Adipocyte (in vitro differentiated cells): ENCODE measurements around the gene FCGR3A.
A peak's percentile ranks its signal among the peaks of the same experiment; 100 is the strongest.
"Not testable (repeated sequence)": the region's sequence is repeated elsewhere in the genome, so short reads cannot be mapped to it uniquely, and the experiment has no call there.

Experiments
- DNase-seq: peaks from one replicate; pipeline ENCODE4 v3.0.0-alpha.2; 2015; ENCODE audit warnings: low read depth
- H3K27me3 ChIP-seq: replicated peaks from 2 replicates; pipeline ENCODE4 v1.7.0; 2013; ENCODE audit warnings: mild to moderate bottlenecking, low read length, moderate library complexity; ENCODE audit not compliant: control insufficient read depth, insufficient read depth
- H3K36me3 ChIP-seq: 2 replicates; pipeline ENCODE4 v1.7.0; 2013; ENCODE audit warnings: low read length, mild to moderate bottlenecking, moderate library complexity; ENCODE audit not compliant: control insufficient read depth, insufficient read depth, severe bottlenecking
- H3K4me1 ChIP-seq: 2 replicates; pipeline ENCODE4 v1.7.0; 2013; ENCODE audit warnings: mild to moderate bottlenecking, low read length, moderate library complexity; ENCODE audit not compliant: control insufficient read depth, insufficient read depth
- H3K4me3 ChIP-seq: 2 replicates; pipeline ENCODE4 v1.7.0; 2013; ENCODE audit warnings: mild to moderate bottlenecking, low read length, moderate library complexity
- H3K9ac ChIP-seq: 2 replicates; pipeline ENCODE4 v1.7.0; 2013; ENCODE audit warnings: mild to moderate bottlenecking, low read length, moderate library complexity
- H3K9me3 ChIP-seq: 2 replicates; pipeline ENCODE4 v1.7.0; 2013; ENCODE audit warnings: mild to moderate bottlenecking, low read length, moderate library complexity; ENCODE audit not compliant: control insufficient read depth

FCGR3A gene

DNA sequence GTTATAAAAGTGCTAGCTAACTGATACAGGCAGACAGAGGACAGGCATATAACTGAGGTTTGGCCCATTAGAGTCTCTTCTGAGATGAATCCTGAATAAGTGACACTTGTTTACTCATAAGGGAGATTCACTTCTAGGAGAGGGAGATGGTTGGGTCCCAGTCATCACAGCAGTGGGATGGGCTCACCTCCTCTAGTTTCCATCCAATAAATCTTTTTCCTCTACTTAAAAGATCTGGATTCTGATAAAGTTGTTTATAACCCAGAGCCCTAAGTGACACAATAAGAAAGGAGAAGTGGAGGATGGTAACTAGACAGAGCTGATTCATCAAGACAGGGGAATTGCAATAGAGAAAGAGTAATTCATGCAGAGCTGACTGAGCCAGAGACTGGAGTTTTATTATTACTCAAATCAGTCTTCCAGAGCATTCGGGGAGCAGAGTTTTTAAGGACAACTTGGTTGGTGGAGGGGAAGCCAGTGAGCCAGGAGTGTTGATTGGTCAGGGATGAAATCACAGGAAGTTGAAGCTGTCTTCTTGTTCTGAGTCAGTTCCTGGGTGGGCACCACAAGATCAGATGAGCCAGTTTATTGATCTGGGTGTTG is 5.3 kb upstream of the FCGR3A start:
- H3K9me3 ChIP-seq, H3K4me3 ChIP-seq, H3K9ac ChIP-seq, DNase-seq, H3K4me1 ChIP-seq, H3K27me3 ChIP-seq, H3K36me3 ChIP-seq: not testable (repeated sequence)

DNA sequence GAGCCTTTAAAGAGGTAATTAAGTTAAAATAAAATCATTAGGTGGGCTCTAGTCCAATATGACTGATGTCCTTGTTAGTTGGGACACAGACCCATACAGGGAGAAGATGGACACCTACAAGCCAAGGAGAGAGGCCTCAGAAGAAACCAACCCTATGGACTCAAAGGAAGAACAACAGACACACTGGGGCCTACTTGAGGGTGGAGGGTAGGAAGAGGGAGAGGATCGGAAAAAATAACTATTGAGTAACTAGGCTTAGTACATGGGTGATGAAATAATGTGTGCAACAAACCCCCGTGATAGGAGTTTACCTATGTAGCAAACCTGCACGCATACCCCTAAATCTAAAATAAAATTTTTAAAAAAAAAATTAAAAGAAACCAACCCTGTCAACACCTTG is 4.7 kb upstream of the FCGR3A start:
- H3K27me3 ChIP-seq, H3K4me3 ChIP-seq, H3K36me3 ChIP-seq, H3K4me1 ChIP-seq, H3K9me3 ChIP-seq, H3K9ac ChIP-seq, DNase-seq: not testable (repeated sequence)

DNA sequence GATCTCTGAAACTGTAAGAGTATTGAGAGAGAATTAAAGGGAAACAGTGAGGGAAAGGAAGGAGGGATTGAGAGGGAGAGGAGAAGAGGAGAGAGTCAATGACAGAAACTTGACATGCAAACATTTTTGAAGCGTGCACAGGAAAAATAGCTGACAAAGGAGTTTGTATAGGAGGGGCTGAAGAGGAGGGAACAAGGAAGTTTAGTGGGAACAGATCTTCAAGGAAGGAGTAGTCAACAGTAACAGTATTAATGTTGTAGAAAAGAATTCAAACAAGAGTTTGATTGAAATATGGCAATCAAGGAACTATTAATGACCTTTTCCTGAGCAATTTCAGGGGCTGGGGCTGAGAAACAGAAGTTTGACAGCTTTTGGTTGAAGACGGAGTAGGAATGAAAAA is 4.0 kb upstream of the FCGR3A start:
- H3K36me3 ChIP-seq, H3K4me3 ChIP-seq: not testable (repeated sequence)

DNA sequence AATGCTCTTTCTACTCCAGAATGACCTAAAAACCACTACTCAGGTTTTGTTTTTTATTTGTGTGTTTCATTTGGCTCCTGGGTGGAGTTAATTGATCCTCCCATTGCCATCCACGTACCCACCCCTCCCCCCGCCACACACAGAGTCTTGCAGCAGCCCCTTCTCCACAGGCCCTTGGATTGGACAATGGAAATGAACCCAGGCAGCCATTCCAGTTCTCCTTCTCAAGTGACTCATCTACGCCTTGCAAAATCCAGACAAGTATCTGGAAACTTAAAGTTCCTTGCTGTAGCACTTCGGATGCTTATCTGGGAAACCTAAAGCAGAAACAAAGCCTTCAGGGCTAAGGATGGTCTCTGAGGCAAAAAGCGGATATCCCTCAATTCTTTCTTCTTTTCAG is 1.3 kb upstream of the FCGR3A start:
- H3K4me3 ChIP-seq, H3K36me3 ChIP-seq, H3K9me3 ChIP-seq, H3K27me3 ChIP-seq, H3K9ac ChIP-seq, H3K4me1 ChIP-seq, DNase-seq: not testable (repeated sequence)

More for the DNA sequence above, 4.0 kb upstream of the FCGR3A start:
- DNase-seq, H3K9ac ChIP-seq, H3K9me3 ChIP-seq, H3K27me3 ChIP-seq, H3K4me1 ChIP-seq: not testable (repeated sequence)

DNA sequence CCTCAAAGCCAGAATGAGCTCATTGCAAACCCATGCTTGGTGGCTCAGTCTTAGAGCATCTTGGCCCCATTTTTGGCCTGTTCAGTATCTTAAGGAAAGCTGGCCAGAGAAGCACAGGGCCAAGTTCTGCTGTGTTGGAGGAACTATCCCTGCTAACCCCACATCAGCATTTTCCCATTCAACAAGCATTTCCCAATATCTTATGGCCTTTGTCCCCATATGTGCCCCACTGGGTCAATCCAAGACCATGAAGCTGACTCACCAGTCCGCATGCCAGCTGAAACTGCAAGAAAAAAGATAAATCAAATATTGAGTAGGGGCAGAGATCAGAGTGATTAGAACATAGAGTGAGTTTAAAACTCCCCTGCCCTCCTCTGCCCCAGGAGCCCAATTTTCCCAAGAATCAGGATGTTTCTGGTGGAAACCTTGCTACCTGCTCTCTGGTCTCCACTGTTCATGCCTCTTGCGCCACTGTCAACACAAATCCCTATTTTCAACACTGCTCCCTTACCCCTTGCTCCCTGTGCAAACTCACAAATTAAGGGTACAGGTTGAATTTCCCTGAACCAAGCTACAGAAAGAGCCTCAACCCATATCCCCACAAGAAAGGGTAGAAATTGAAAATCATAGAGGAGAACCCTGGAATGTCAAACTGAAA is 740 bp downstream of the FCGR3A start:
- H3K36me3 ChIP-seq, H3K27me3 ChIP-seq, H3K9ac ChIP-seq, H3K9me3 ChIP-seq, DNase-seq, H3K4me3 ChIP-seq, H3K4me1 ChIP-seq: not testable (repeated sequence)

DNA sequence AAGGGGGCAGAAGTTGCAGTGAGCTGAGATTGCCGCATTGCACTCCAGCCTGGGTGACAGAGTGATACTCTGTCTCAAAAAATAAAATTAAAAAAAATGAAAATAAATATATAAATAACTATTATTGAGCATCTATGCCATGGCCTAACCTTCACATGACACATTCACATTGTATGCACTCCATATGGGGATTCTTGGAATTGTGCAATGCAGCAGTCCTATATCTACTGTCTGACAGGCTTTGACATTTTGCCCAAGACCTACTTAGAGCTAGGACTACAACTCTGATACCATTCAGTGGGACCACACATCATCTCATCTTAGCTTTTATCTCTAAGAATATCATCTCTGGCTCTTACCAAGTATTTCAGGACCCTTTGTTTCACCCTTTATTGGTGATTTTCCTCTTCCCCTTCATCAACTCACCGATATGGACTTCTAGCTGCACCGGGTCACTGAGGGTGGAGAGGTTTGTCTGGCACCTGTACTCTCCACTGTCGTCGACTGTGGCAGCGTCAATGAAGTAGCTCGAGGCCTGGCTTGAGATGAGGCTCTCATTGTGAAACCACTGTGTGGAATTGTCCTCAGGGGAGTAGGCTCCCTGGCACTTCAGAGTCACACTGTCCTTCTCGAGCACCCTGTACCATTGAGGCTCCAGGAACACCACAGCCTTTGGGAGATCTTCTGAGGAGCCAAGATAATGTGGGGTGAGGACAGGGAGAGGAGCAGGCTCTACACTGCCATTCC is 1.4 kb downstream of the FCGR3A start:
- not testable (repeated sequence) for H3K4me1 ChIP-seq, H3K27me3 ChIP-seq, DNase-seq, H3K36me3 ChIP-seq, H3K9me3 ChIP-seq, H3K9ac ChIP-seq, H3K4me3 ChIP-seq

DNA sequence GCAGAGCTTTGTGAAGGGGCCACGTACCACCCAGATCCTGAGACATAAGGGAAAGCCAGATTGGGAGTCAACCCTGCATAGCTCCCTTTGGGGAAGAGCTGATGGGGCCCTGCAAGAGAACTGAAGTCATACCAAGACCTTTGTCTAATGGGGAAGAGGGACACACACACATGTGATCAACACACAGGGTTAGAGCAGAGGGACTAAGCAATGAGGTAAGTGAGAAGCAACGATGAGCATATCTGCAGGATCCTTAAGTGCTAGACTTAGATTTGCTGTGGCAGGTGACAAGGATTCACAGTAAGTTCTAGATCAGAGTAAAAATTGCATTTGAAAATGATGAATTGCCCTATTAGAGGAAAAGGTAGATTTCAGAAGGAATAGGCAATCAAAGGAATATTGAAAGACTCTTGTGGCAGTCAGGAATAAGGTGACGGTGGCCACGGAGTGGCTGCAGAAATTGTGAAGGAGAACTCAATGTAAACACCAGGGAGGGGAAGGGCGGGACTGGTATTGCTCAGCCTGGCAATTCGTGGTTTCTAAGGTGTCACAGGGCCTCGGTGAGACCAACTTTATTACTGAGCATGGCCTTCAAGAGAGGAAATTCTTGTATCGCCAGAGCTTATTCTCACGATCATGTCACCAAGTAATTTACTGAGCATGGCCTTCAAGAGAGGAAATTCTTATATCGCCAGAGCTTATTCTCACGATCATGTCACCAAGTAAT is 4.5 kb downstream of the FCGR3A start:
- H3K4me1 ChIP-seq, H3K9ac ChIP-seq, H3K9me3 ChIP-seq, H3K27me3 ChIP-seq, H3K36me3 ChIP-seq, DNase-seq, H3K4me3 ChIP-seq: not testable (repeated sequence)

DNA sequence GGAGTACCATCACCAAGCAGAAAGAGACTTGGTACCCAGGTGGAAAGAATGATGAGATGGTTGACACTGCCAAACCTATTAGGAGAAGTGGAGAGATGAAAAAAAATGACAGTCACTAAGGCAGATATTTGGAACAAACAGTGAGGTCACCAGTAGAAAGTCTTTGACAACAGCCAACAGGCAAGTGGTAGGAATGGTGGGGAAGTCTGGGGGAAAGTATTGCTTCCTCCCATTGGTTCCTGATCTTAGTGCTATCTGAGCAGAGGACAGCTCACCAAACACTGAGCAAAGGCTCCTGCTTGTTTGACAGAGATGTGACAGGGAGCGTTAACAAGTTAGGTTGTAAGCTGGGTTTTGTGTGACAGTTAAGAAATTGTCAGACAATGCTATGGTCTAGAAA is 6.5 kb downstream of the FCGR3A start:
- H3K27me3 ChIP-seq, H3K4me3 ChIP-seq, H3K9ac ChIP-seq, H3K36me3 ChIP-seq, DNase-seq, H3K9me3 ChIP-seq, H3K4me1 ChIP-seq: not testable (repeated sequence)

DNA sequence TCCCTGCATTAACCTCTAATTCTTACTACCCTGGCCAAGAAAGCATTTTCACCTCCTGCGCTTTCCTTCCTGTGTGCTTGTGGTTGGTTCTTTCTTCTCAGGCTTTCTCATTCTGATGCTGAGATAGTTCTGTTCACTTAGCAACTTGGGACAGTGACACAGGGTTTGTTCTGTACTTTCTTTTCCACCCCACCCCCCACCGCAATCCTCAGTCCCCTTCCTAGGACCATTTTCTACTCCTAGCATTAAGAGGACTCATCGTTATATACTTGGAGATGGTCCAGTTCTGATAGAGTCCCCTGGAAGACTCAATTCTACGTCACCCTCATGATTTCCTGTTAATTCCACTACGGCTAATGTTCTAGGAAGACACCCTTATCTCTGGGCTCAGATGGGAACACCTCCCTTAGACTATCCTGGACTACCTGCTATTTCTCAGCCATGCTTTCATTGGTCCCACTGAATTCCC is 7.5 kb downstream of the FCGR3A start:
- H3K9ac ChIP-seq, H3K27me3 ChIP-seq, H3K9me3 ChIP-seq, H3K36me3 ChIP-seq, H3K4me3 ChIP-seq, H3K4me1 ChIP-seq, DNase-seq: not testable (repeated sequence)

DNA sequence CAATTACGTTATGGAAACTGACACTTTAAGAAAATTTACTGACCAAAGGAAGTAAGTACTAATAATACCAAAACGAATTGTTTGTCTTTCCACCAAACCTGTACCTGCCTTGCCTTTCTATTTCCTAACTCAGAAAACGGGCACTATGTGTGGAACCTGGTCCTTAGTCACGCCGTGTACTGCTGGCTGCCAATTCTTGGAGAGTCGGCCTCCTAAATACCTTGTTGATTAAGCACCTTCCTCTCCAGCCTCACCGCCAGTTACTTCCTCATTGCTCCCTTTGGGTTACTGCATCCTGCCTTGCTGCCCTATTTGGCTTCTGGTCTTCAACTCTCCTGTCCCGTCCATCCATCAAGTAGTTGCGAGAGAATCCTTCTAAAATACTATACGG is 9.1 kb downstream of the FCGR3A start:
- H3K27me3 ChIP-seq, H3K4me1 ChIP-seq, H3K36me3 ChIP-seq, H3K9me3 ChIP-seq, H3K9ac ChIP-seq, DNase-seq: not testable (repeated sequence)
- H3K4me3 ChIP-seq = peak overlapping the region; percentile 82
